ENCODE data around the gene C1QTNF7. TPM values are rescaled to one million over a fixed set of nuclear protein-coding genes. Genes with fewer than 3 reads are reported as not detected.

Gene C1QTNF7
- total RNA-seq, 2 experiments from 2014 or later: not detected

DNA sequence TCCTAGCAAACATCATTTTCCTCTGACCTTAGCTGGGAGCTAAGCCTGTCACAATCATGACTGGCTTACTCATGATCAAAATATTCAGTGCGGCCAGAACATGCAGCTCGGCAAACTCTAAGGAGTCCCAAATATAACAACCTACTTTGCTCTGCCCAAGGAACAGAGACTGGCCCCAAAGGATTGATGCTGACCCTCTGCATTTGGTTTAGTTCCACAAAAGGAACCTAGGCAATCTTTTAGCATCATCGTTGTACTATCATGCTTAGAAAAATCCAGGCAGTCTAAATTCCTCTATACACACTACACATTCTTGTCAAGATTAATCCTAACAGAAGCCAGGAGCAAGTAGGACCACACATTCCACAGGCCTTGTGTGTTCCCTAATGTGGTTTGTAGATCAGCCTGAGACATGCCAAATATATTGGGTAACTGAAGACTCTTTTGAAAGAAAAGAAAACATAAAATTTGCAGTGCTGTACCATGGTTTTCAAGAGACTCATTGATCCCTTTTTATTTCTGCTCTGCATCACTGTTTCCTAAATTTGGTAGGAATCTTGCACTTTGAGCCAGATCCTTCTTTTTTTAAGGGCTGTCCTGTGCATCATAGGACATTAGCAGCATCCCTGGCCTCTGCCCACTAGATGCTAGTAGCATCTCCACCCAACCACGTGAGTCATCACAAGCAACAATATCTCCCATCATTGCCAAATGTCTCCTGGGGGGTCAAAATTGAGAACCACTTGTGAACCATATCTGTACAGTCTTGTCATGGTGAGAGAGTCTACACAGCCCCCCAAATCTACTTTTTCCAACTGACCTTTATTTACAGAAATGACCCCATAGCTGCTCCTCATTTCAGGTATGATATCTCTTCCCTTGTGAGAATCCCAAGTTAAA is 24.3 kb downstream of the C1QTNF7 start:
- no peaks in the 10 kb centered on the region for H3K9me2 ChIP-seq (ENCODE audit: insufficient read depth, low read length)
- H3K4me1 ChIP-seq (ENCODE audit: insufficient read depth, low read length, poor library complexity, severe bottlenecking): no peaks in the 10 kb centered on the region
- H3K36me3 ChIP-seq (ENCODE audit: insufficient read depth, low read length): no peaks in the 10 kb centered on the region
- ChIA-PET CTCF (ENCODE audit: unreplicated experiment) (no interaction called here), POLR2A (interaction anchor here (1.1 kb wide), 1 partner anchor 243 kb away, joined by 4 read pairs; no protein-coding TSS in a partner anchor)
- H3K27ac ChIP-seq (ENCODE audit: low read depth, low read length, poor library complexity, severe bottlenecking): no peak overlapping the region
- no peak for TF ChIP-seq EZH2phosphoT487 (IDR thresholded peaks at IDR 0.05; ENCODE audit: borderline replicate concordance, low read depth, low read length)
- TF ChIP-seq, protein P1, sequence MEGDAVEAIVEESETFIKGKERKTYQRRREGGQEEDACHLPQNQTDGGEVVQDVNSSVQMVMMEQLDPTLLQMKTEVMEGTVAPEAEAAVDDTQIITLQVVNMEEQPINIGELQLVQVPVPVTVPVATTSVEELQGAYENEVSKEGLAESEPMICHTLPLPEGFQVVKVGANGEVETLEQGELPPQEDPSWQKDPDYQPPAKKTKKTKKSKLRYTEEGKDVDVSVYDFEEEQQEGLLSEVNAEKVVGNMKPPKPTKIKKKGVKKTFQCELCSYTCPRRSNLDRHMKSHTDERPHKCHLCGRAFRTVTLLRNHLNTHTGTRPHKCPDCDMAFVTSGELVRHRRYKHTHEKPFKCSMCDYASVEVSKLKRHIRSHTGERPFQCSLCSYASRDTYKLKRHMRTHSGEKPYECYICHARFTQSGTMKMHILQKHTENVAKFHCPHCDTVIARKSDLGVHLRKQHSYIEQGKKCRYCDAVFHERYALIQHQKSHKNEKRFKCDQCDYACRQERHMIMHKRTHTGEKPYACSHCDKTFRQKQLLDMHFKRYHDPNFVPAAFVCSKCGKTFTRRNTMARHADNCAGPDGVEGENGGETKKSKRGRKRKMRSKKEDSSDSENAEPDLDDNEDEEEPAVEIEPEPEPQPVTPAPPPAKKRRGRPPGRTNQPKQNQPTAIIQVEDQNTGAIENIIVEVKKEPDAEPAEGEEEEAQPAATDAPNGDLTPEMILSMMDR (conservative IDR thresholded peaks at IDR 0.05; ENCODE audit: low read length): no peak
- BruUV-seq (replicated peaks): no TSS peak
- H3K4me3 ChIP-seq (ENCODE audit: low read depth, low read length, poor library complexity, severe bottlenecking): no peak overlapping the region
- no peaks in the 10 kb centered on the region for H4K20me1 ChIP-seq (ENCODE audit: insufficient read depth, low read length)
- H3K4me2 ChIP-seq (ENCODE audit: low read length): no peak overlapping the region
- H3K9me3 ChIP-seq (ENCODE audit: low read length): no peaks in the 10 kb centered on the region
- H2AFZ ChIP-seq (ENCODE audit: low read length): no peak overlapping the region
- intact Hi-C loops (cut with micrococcal nuclease; ENCODE audit: unreplicated experiment): no loop called here
- no peak for DNase-seq (ENCODE audit: low spot score)
- H3K79me2 ChIP-seq (ENCODE audit: insufficient read depth, low read depth, low read length): no peaks in the 10 kb centered on the region

DNA sequence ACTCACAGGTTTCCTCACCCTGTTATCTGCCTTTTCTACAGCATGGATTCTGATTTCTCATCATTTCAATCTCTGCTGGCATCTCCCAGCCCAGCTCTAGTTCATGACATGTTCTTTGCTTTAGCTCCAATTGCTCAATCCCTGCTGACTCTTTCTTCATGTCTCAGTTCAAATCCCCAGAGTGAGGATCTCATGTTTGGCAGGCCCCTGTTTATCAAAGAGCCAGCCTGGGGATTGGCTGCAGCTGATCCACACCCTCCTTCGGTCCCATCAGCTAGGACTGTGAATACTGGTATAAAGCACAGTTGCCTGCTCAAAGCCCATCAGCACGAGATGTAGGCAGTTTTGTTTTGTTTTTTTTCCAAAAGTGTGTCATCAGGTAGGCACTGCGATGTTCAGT is 27.5 kb downstream of the C1QTNF7 start:
- TF ChIP-seq, protein P1 (conservative IDR thresholded peaks at IDR 0.05; ENCODE audit: low read length): no peak
- TF ChIP-seq EZH2phosphoT487 (IDR thresholded peaks at IDR 0.05; ENCODE audit: borderline replicate concordance, low read depth, low read length): no peak
- Histone ChIP-seq H3K9me3 (ENCODE audit: low read length) (no peaks in the 10 kb centered on the region), H4K20me1 (ENCODE audit: insufficient read depth, low read length) (no peaks in the 10 kb centered on the region), H3K4me1 (ENCODE audit: insufficient read depth, low read length, poor library complexity, severe bottlenecking) (no peaks in the 10 kb centered on the region), H2AFZ (ENCODE audit: low read length) (no peak overlapping the region), H3K4me3 (ENCODE audit: low read depth, low read length, poor library complexity, severe bottlenecking) (no peak overlapping the region), H3K79me2 (ENCODE audit: insufficient read depth, low read depth, low read length) (no peaks in the 10 kb centered on the region), H3K4me2 (ENCODE audit: low read length) (no peak overlapping the region), H3K9me2 (ENCODE audit: insufficient read depth, low read length) (no peaks in the 10 kb centered on the region), H3K36me3 (ENCODE audit: insufficient read depth, low read length) (no peaks in the 10 kb centered on the region), H3K27ac (ENCODE audit: low read depth, low read length, poor library complexity, severe bottlenecking) (no peak overlapping the region)
- CTCF ChIA-PET (ENCODE audit: unreplicated experiment): no interaction called here
- POLR2A ChIA-PET: interaction anchor here (0.8 kb wide), 1 partner anchor 411 kb away, joined by 3 read pairs; no protein-coding TSS in a partner anchor
- no TSS peak for BruUV-seq (replicated peaks)
- intact Hi-C loops (cut with micrococcal nuclease; ENCODE audit: unreplicated experiment): loop anchor here (5.0 kb wide), 1 partner anchor 108 kb away; no protein-coding TSS in a partner anchor
- no peak for DNase-seq (ENCODE audit: low spot score)
